ENCODE results near the gene CNOT2. TPM values are rescaled to one million over a fixed set of nuclear protein-coding genes. Genes with fewer than 3 reads are reported as not detected.

The CNOT2 gene
- polyA plus RNA-seq, 1 donor (not counting 4 experiments of a cell fraction or from before 2014, with no cell fraction given), result 85.3 TPM

GRCh38 chr12:70268972-70269371 is 25.7 kb downstream of the CNOT2 start:
- TF ChIP-seq EZH2 (IDR thresholded peaks at IDR 0.05; ENCODE audit: low read length), result no peak
- no peak for TF ChIP-seq CTCF (optimal IDR thresholded peaks at IDR 0.05 in 1 of 3, IDR thresholded peaks at IDR 0.05 in 1 of 3, conservative IDR thresholded peaks at IDR 0.05 in 1 of 3; ENCODE audit: extremely low read depth in 1 of 3, insufficient read depth in 2 of 3, low read length in 3 of 3)
- H3K9ac ChIP-seq (ENCODE audit: control insufficient read depth, extremely low read depth, insufficient read depth, low read length), result no peak overlapping the region
- peaks cover 0 to 2% of the 10 kb centered on the region in 2 experiments for H3K36me3 ChIP-seq (ENCODE audit: control insufficient read depth in 2 of 2, extremely low read depth in 1 of 2, insufficient read depth in 2 of 2, low read length in 2 of 2)
- DNase-seq (ENCODE audit: low read depth, low spot score), result no peak
- peaks cover 2% of the 10 kb centered on the region for H4K20me1 ChIP-seq (ENCODE audit: control insufficient read depth, extremely low read depth, insufficient read depth, low read length)
- H3K4me2 ChIP-seq (ENCODE audit: control insufficient read depth, extremely low read depth, insufficient read depth, low read depth, low read length), result no peak overlapping the region
- no peak overlapping the region for H2AFZ ChIP-seq (ENCODE audit: control insufficient read depth, low read length)
- no peaks in the 10 kb centered on the region for H3K27me3 ChIP-seq (ENCODE audit: control insufficient read depth, extremely low read depth, insufficient read depth, low read length)
- FAIRE-seq, result no peak
- H3K4me1 ChIP-seq (ENCODE audit: control insufficient read depth, extremely low read depth, insufficient read depth, low read length), result no peaks in the 10 kb centered on the region
- dilution Hi-C loops (cut with MboI; ENCODE audit: extremely low pct_ligation_motif_present, low sequenced_read_pairs), result no loop called here
- H3K9me1 ChIP-seq (ENCODE audit: control insufficient read depth, extremely low read depth, insufficient read depth, low read length), result no peaks in the 10 kb centered on the region
- peaks cover 97% of the 10 kb centered on the region for H3K79me2 ChIP-seq (ENCODE audit: control insufficient read depth, insufficient read depth, low read length)
- no peak overlapping the region for H3K27ac ChIP-seq (ENCODE audit: control insufficient read depth, insufficient read depth, low read length)
- no peaks in the 10 kb centered on the region for H3K9me3 ChIP-seq (ENCODE audit: control insufficient read depth, low read depth, low read length)
- no peak overlapping the region for H3K4me3 ChIP-seq (ENCODE audit: control insufficient read depth in 2 of 3, extremely low read depth in 1 of 3, insufficient read depth in 2 of 3, low read depth in 1 of 3, low read length in 3 of 3)

- Histone ChIP-seq H3K9ac (ENCODE audit: control insufficient read depth, extremely low read depth, insufficient read depth, low read length) (no peak overlapping the region), H3K4me2 (ENCODE audit: control insufficient read depth, extremely low read depth, insufficient read depth, low read depth, low read length) (no peak overlapping the region), H3K27me3 (ENCODE audit: control insufficient read depth, extremely low read depth, insufficient read depth, low read length) (no peaks in the 10 kb centered on the region), H3K27ac (ENCODE audit: control insufficient read depth, insufficient read depth, low read length) (no peak overlapping the region), H3K9me1 (ENCODE audit: control insufficient read depth, extremely low read depth, insufficient read depth, low read length) (no peaks in the 10 kb centered on the region), H3K4me1 (ENCODE audit: control insufficient read depth, extremely low read depth, insufficient read depth, low read length) (no peaks in the 10 kb centered on the region), H3K9me3 (ENCODE audit: control insufficient read depth, low read depth, low read length) (no peaks in the 10 kb centered on the region), H4K20me1 (ENCODE audit: control insufficient read depth, extremely low read depth, insufficient read depth, low read length) (peaks cover 2% of the 10 kb centered on the region), H3K36me3 (ENCODE audit: control insufficient read depth in 2 of 2, extremely low read depth in 1 of 2, insufficient read depth in 2 of 2, low read length in 2 of 2) (peaks cover 0 to 2% of the 10 kb centered on the region in 2 experiments), H3K79me2 (ENCODE audit: control insufficient read depth, insufficient read depth, low read length) (peaks cover 97% of the 10 kb centered on the region), H2AFZ (ENCODE audit: control insufficient read depth, low read length) (no peak overlapping the region), H3K4me3 (ENCODE audit: control insufficient read depth in 2 of 3, extremely low read depth in 1 of 3, insufficient read depth in 2 of 3, low read depth in 1 of 3, low read length in 3 of 3) (no peak overlapping the region)
- DNase-seq (ENCODE audit: low read depth, low spot score) (no peak), FAIRE-seq (no peak)
- dilution Hi-C loops (cut with MboI; ENCODE audit: extremely low pct_ligation_motif_present, low sequenced_read_pairs), result no loop called here
- TF ChIP-seq EZH2 (IDR thresholded peaks at IDR 0.05; ENCODE audit: low read length), result no peak
- TF ChIP-seq CTCF (optimal IDR thresholded peaks at IDR 0.05 in 1 of 3, IDR thresholded peaks at IDR 0.05 in 1 of 3, conservative IDR thresholded peaks at IDR 0.05 in 1 of 3; ENCODE audit: extremely low read depth in 1 of 3, insufficient read depth in 2 of 3, low read length in 3 of 3), result no peak
These were observed 26.9 kb downstream of the CNOT2 start for GRCh38 chr12:70270108-70270507.
